HFF-Myc (cell line): ENCODE measurements around the gene ACHE.

Experiments
- DNase-seq: peaks from one replicate; pipeline ENCODE4 v3.0.0-alpha.2; 2011; ENCODE audit warnings: low read depth; ENCODE audit errors: extremely low read depth
- H3K4me3 ChIP-seq: replicated peaks from 2 replicates; pipeline ENCODE4 v1.5.1; 2011; ENCODE audit warnings: low read depth, mild to moderate bottlenecking, control low read depth, low read length
- TF ChIP-seq, protein P1 (sequence below): IDR thresholded peaks from 2 replicates; pipeline ENCODE4 v1.5.1; 2012; ENCODE audit warnings: mild to moderate bottlenecking, low read depth, low read length, control low read depth; ENCODE audit errors: missing control alignments

ACHE gene

DNA sequence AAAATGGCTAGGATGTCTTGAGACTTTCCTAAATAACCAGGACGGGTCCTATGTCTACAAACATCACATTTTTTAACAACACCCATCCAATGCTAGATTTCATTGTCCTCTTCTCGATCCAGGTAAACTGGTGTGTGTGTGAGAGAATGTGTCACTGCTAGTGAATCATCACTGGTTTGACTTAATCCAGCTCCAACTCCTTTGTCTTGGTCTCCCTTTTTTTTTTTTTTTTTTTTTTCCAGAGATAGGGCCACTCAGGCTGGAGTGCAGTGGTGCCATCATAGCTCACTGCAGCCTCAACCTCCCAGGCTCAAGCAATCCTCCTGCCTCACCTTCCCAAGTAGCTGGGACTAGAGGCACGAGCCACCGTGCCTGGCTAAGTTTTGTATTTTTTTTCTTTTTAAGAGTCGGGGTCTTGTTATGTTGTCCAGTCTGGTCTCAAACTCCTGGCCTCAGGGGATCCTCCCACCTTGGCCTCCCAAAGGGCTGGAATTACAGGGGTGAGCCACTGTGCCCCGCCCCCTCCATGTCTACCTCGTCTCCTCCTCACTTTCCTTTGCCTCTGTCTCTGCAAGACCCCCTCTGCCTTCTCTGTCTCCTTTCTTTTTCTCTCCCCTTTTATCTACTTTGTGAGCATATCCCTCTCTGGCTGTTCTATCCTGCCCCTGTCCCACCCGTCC, 4.0 kb downstream of the ACHE start:
- H3K4me3 ChIP-seq = no peak overlapping the region
- no peak for DNase-seq

DNA sequence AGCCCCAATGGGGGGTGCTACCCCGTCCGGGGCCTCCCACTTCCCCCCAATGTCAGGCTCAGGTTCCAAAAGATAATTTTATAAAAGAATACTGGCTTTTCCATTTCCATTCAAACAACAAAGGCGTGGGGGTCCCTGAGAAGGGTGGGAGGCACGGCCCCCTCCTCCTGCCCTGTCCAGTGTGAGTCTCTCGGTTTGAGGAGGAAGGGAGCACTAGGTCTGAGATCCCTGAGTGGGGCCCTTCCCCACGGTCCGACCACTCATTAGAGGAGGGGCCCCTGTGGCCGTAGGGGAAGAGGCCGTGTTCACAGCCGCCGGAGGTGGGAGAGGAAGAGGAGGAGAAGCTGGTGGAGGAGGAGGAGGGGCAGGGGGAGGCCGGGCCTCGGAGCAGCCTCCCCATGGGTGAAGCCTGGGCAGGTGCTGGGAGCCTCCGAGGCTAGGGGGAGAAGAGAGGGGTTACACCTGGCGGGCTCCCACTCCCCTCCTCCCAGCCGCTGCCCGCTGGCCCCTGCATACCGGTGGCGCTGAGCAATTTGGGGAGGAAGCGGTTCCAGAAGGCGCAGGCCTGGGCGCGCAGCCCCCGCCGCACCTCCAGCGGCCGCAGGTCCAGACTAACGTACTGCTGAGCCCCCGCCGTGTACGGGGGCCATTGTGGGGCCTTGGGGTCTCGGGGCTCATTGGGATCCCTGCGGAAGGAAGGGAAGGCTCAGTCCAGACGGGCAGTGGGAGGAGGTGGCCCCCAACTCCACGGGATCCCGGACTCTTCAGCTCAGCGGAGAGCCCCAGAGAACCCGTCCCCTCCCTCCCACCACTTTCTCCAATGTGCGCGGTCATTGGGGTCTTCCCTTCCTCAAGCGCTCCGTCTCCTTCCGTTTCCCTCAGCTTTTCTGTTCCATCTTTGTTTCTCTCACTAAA, 4.8 kb downstream of the ACHE start:
- no peak for DNase-seq
- H3K4me3 ChIP-seq = peak overlapping the region; percentile 77
- TF ChIP-seq, protein P1, sequence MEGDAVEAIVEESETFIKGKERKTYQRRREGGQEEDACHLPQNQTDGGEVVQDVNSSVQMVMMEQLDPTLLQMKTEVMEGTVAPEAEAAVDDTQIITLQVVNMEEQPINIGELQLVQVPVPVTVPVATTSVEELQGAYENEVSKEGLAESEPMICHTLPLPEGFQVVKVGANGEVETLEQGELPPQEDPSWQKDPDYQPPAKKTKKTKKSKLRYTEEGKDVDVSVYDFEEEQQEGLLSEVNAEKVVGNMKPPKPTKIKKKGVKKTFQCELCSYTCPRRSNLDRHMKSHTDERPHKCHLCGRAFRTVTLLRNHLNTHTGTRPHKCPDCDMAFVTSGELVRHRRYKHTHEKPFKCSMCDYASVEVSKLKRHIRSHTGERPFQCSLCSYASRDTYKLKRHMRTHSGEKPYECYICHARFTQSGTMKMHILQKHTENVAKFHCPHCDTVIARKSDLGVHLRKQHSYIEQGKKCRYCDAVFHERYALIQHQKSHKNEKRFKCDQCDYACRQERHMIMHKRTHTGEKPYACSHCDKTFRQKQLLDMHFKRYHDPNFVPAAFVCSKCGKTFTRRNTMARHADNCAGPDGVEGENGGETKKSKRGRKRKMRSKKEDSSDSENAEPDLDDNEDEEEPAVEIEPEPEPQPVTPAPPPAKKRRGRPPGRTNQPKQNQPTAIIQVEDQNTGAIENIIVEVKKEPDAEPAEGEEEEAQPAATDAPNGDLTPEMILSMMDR = no peak

More for the DNA sequence above, 4.0 kb downstream of the ACHE start:
- TF ChIP-seq, protein P1 = no peak

DNA sequence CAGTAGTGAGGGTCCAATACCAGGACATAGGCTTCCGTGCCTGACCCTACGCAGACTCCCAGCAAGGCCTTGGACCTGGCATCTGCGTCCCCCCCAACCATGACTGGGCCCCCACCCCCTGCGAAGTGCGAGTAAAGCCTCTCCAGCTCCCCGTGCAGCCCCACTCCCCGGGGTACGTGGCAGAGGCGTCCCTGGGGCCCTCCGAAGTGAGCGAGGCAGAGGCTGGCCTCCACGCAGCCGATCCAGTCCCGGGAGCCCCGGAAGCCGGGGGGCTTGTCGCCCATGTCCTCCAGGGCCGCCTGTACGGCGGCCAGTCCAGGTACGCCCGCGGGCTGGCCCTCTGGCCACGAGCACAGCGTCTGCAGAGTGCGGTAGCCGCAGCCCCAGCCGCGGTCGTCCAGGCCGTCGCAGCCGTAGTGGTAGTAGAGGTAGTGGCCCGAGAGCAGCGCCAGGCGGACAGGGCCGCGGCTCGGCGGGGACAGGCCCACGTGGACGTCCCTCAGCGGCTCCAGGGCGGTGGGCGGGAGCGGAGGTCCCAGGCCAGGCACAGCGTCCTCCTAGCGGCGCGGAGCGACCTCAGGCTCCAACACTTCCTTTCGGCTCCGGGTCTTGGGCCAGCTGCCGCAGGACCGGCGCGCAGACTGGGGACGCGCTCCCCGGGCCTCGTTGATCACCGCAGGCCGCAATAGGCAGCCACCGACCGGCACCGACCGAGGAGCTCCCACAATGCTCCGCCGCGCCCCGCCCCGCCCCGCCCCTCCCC, 6.5 kb downstream of the ACHE start, which contains the start of gene UFSP1:
TSS of gene UFSP1 (minus strand) at position 728 of the 763 bp plus-strand sequence. CDS start at position 284, 444 bp downstream.
- no peak for DNase-seq
- peak within 1 kb of the TSS; percentile 77 for H3K4me3 ChIP-seq
- TF ChIP-seq, protein P1 = no peak

DNA sequence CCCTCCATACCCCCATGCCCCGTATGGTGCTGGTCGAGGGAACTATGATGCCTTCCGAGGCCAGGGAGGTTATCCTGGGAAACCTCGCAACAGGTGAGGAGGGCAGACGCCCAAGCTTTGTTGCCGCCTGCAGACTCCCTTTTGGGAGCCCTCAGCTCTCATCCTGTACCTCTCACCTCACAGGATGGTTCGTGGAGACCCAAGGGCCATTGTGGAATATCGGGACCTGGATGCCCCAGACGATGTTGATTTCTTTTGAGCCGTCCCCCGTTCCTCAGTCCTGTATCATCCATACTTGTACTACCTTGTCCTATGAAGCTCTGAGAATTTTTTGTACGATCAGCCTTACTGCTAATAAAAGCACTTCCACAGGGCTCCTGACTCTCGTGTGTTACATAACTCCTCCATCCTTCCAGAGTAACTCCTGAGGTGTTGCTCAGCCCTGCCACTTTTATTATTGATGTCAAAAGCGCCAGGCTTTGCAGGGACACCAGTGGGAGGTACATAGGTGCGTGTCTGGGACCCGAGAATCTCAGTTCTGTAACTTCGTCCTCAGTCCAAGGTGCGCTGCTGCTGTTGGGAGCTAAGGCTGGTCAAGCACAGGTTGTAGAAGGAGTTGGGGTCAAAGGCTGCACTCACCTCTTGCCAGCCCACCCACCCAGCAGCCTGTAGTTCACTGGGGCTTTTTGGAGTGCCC, 7.2 kb downstream of the ACHE start:
- TF ChIP-seq, protein P1 = no peak
- DNase-seq = no peak
- peak overlapping the region; percentile 77 for H3K4me3 ChIP-seq

DNA sequence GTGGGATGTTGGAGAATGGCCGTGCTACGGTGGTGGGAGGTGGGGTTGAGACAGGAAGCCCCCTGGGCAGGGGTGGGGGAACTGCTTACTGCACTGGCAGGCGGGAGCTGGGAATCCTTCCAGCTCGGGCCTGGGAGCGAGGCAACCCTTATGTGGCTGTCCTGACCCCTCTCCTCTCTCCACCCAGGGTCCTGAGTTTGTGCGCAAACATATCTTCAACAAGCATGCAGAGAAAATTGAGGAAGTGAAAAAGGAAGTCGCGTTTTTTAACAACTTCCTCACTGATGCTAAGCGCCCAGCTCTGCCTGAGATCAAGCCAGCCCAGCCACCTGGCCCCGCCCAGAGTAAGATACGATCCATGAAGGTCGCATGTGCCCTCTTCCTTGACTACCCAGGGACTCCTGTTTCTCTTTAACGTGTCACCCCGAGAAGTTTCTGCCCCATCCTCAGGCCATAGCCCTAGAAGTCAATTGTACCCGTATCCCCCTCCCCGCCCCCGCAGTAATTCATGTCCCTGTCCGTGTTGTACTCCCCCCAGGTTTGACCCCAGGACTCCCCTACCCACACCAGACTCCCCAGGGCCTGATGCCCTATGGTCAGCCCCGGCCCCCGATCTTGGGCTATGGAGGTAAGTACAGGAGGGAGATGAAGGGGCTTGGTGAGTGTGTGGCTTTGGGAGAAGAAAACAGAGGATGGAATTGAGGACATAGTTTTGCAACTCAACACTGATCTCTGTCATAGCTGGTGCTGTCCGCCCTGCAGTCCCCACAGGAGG, 8.0 kb downstream of the ACHE start:
- peak overlapping the region; percentile 77 for H3K4me3 ChIP-seq
- TF ChIP-seq, protein P1 = no peak
- no peak for DNase-seq
